GM19463 (cell line): ENCODE measurements around the gene MSH3.
A peak's percentile ranks its signal among the peaks of the same experiment; 100 is the strongest.
"Not testable (repeated sequence)": the region's sequence is repeated elsewhere in the genome, so short reads cannot be mapped to it uniquely, and the experiment has no call there.

Experiments used
- ATAC-seq: cut with Tn5 transposase; IDR thresholded peaks from one replicate; pipeline ENCODE4 v1.9.1; 2021; ENCODE audit warnings: mild to moderate bottlenecking, moderate library complexity; ENCODE audit not compliant: unreplicated experiment

Gene MSH3

GRCh38 chr5:80655231-80655774, 851 bp downstream of the MSH3 start:
- ATAC-seq, result no peak

DNA sequence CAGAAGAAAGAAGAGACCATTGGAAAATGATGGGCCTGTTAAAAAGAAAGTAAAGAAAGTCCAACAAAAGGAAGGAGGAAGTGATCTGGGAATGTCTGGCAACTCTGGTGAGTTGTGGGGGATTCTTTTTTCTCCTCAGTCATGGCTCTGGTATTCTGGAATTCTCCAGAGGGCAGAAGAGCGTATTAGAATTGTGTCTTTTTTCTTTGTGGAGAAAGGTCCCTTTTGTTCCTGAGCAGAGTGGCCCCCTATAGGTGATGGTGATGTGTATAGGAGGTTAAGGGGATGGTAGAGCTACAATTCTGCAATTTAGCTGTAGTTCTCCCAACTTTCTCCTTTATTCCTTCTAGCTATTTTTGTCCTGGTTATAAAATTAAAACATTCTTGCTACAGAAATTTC, 2.0 kb downstream of the MSH3 start:
- no peak for ATAC-seq

DNA sequence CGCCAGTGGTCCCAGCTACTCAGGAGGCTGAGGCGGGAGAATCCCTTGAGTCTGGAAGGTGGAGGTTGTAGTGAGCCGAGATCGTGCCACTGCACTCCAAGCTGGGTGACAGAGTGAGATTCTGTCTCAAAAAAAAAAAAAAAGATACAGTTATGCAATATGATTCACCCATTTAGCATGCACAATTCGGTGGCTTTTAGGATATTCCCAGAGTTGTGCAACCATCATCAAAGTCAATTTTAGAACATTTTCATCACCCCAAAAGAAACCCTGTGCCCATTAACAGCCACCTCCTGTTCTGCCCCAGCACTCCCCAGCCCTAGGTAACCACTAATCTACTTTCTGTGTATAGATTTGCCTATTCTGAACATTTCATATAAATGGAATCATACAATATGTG, 4.7 kb downstream of the MSH3 start:
- ATAC-seq, result no peak

DNA sequence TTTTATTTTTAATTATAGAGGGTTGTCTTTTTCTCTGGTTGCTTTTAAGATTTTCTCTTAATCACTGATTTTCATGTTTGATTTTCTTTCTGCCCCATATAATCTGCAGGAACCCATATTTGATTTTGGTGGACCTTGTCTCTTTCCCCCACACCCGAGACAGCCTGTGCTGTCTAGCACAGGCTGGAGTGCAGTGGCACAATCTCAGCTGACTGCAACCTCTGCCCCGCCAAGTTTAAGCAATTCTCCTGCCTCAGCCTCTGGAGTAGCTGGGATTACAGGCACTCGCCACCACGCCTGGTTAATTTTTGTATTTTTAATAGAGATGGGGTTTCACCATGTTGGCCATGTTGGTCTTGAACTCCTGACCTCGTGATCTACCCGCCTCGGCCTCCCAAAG, 6.2 kb downstream of the MSH3 start:
- not testable (repeated sequence) for ATAC-seq

DNA sequence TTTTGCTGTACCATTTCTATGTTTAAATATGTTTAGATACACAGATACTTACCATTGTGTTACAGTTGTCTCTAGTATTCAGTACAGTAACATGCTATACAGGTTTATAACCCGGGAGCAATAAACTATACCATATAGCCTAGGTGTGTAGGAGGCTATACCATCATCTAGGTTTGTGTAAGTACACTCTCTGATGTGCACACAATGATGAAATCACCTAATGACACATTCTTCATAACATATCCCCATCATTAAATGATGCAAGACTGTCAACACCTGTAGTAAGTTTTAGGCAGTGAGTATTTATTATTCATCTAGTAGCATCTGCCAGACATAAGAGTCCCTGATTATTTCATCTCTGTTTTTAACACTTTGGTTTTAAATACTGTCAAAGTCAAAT, 7.7 kb downstream of the MSH3 start:
- ATAC-seq, result no peak

- no peak for ATAC-seq
Measured at GRCh38 chr5:80665057-80665456, 10.6 kb downstream of the MSH3 start.

DNA sequence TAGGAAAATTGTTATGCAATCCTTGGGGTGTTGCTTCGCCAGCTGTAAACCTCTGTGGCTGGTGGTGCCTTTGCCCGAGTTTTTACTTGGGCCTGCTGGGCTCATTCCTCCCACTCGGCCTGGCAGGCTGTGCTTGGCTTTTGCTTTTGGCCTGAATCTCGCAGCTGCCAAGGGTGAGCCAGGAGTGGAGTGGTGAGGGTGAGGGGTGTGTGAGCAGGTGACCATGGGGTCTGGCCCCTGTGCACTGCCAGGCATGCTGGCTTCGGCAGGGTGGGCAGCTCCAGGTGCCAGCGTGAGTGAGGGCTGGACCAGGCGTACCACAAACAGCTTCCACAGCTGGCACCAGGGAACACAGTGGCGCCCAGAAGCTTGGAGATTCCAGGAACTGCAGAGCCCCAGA, 12.9 kb downstream of the MSH3 start:
- ATAC-seq, result no peak

GRCh38 chr5:80668016-80668969, 13.8 kb downstream of the MSH3 start:
- peak; percentile 89 for ATAC-seq

DNA sequence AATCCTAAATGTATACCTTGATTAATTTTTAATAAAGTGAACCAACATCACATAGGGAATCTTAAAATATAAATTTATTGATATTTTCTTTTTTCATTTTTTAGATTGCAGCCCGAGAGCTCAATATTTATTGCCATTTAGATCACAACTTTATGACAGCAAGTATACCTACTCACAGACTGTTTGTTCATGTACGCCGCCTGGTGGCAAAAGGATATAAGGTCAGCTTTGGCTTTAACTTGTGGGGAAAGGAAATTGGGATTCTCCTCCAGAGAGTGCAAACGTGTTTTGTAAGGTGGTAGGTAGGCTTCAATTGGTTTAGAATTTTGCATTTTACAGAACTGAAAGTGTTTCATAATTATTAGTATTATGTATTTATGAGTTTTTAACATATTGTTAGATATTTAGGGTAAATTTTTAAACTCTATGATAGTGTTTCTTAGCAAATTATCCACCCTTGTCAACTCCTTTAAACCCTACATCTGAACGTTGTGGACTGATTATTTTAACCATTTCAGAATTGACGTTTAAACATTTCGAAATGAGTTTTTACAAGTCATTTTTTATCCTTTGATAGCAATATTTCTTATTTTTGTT, 17.8 kb downstream of the MSH3 start:
- ATAC-seq, result no peak

DNA sequence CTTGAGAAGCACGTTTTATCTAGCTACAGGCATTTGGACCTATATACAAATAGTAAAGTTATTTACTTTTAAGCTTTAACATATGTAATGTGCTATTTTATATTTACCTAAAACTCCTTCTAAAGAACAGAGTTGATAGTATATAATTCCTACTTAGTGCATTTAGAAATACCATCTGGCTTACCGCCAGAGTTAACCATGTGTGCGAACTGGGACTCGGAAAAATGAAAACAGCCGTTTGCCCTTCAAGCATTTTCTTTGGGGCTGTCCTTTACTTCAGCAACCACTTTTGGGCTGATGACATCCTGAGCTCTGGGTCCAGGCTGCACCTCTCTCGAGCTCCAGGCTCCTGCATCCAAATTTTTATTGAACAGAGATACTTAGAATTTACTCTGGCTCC, 22.3 kb downstream of the MSH3 start:
- ATAC-seq, result no peak

DNA sequence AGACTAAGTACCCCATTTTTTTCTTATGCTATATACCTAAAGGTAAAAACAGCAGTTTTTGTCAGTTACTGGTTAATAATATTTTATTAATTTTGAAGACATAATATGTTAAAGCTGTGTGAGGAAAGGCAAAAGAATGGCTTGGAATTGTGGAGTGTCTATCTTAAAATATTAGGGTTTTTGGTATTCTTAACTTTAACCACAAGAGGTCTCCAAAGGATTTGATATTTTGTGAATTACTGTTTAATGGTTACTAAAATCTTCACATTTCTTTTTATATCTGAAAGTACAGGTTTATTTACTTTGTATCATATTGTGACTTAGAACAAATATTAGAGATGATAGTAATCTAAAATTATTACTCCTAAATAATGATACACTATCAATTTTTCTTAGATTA, 32.3 kb downstream of the MSH3 start:
- no peak for ATAC-seq

DNA sequence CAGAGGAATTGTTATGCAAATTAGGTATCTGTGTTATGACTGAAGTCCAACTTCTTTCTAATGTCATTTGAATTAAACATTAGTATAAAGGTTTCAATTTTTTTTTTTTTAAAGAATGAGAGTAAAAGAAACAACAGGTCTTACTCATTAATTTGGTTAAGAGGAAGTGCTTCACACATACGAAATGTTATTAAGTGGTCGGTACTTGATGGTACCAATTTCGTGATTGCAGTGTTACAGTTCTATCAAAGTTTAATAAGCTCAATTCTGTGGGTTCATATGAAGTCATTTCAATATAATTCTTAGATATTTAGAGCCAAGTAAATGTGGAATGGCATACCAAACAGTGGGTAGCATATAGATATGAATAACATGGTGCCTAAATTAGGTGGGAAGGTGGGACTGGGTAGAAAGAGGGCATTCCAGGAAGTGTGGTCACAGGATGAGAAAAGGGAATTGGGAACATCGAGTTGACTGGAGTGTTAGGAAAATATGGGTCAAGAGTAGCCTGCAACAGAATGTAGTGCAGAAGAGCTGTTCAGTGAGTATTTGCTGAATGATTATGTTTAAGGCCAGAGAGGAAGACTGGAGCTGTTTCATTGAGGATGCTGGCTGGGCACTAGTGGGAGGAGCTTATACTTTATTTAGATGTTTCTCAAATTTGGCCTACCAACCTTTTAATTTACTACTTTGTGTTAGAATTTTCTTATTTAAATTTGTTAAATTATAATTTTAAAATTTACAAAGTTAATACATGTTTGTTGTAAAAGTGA, 34.4 kb downstream of the MSH3 start:
- no peak for ATAC-seq

DNA sequence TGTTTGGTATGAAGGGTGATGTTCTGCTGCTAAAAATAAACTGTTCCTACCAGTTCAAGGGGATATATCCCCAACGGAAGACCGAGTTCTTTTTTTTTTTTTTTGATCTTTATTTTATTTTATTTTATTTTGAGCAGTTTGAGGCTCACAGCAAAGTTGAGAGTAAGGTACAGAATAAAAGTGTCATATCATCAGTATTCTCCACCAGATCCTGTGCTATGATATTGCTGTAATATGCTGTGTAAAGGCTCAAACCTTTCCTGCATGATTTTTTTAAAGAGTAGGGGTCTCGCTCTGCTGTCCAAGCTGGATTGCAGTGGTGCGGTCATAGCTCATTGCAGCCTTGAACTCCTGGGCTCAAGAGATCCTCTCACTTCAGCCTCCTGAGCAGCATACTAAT, 35.2 kb downstream of the MSH3 start:
- ATAC-seq, result no peak

- ATAC-seq, result no peak
Measured at GRCh38 chr5:80695666-80696065, 41.2 kb downstream of the MSH3 start.

GRCh38 chr5:80696450-80696849, 42.0 kb downstream of the MSH3 start:
- no peak for ATAC-seq

DNA sequence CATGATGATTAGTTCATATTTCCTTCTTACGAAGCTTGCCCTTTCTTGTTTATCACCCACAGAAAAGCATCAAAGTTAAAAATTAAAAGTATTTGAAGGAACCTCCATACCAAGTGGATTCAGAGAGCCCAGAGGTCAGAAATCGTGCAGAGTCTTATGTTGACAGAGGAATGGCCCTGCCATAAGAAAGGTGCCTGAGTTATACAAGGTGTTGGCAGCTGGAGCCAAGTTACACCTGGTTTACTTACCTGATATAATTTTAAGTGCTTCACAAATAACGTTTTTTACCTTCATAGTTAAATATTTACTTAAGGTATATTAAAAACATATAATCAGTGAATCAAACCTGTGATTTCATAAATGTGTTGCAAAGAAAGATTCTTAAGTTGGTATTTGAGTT, 42.6 kb downstream of the MSH3 start:
- no peak for ATAC-seq

- no peak for ATAC-seq
Measured at GRCh38 chr5:80698369-80698768, 43.9 kb downstream of the MSH3 start.

DNA sequence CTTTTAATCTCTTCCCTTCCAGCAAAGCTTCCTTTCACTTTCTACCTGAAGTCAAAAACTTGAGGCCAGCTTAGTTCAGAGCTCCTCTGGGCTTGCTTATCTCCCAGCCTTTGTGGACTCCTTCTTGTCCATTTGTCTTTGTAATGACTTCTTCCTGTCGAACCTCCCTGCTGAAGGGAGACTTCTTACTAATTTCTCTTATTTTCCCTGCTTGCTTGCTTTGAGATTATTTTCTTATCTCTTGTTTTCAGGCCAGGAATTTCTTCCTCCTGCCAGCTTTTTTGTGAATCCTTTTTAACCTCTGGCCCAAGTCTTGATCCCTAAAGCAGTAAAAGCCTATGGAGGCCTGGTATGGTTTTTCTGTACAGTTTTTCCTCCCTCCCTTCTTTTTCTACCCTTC, 47.1 kb downstream of the MSH3 start:
- no peak for ATAC-seq

DNA sequence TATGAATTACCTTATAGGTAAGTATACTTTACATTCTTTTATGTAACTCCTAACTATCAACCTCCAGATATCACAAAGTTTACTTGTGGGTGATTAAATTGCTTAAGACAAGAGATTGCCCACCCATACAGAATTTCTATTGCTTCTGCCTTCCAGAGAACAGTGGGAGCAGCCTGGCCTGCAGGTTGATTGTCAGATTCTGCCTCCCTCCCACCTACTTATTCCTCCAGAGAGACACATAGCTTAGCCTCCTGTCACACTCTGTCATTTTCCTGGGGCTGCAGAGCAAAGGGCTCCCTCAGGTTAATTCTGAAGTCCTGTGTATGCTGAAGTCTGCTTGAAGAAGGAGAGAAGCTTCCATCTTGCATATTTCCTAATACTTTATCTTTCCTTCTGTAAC, 48.8 kb downstream of the MSH3 start:
- ATAC-seq, result no peak

DNA sequence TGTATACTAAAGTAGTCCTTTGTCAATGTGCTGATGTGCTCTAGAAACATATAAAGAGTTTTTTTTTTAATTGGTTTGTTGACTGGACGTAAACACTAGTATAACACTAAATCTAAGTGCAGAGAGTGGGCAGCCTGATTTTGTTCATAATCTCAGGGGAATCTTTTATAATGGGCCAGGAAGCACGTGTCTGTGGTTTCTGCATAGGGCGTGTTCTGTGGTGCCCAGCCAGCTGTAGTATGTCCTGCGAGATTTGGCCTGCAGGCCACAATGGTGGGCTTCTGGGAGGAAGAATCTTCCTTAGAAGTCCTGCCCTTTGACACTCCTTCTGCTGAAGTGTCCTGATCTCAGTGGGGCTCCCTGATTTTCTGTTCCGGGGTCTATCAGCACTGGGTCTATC, 49.3 kb downstream of the MSH3 start:
- ATAC-seq, result no peak

DNA sequence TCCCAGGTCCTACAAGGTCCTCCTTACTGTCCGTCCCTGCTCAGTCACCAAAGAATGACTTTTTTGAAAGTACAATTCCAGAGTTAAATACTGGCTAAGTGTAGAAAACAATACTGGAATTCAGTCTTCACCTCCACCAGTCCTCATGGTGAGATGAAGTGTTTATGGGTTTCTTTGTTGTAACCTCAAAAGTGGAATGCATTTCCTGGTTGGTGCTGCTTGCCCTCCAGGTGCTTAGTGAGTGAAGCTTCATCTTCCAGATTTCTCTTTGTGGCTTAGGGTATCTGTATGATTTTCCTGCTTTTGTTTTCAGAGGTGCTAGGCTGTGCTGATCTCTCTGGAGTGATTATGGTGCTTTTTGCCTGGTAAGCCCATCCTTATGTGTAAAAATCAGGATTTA, 49.8 kb downstream of the MSH3 start:
- no peak for ATAC-seq
